ENCODE measurements around the gene CDT1.

CDT1 gene

DNA sequence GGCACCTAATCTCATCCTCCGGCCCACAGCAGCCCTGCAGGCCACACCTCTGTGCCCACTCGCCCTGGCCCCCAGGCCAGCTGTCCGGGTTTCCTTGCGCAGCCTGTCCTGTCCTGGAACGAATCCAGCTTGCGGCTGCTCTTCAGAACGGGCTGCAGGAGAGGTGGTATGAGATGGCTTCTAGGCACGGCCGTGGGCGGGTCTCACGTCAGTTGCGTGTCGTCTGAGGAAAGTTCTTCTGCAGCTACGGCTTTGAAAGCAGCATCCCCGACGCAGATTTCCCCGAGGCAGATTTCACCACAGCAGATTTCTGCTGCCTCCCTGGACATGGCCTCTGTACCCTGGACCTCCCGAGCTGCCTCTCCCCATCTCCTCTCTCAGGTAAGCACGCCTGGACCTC, 35.0 kb downstream of the CDT1 start:
- no peak for DNase-seq (ENCODE audit: low spot score)

GRCh38 chr16:88839026-88839529, 35.5 kb downstream of the CDT1 start:
- DNase-seq (ENCODE audit: low spot score): no peak

- DNase-seq (ENCODE audit: low spot score): no peak
Measured at GRCh38 chr16:88839745-88840599, 36.4 kb downstream of the CDT1 start.

DNA sequence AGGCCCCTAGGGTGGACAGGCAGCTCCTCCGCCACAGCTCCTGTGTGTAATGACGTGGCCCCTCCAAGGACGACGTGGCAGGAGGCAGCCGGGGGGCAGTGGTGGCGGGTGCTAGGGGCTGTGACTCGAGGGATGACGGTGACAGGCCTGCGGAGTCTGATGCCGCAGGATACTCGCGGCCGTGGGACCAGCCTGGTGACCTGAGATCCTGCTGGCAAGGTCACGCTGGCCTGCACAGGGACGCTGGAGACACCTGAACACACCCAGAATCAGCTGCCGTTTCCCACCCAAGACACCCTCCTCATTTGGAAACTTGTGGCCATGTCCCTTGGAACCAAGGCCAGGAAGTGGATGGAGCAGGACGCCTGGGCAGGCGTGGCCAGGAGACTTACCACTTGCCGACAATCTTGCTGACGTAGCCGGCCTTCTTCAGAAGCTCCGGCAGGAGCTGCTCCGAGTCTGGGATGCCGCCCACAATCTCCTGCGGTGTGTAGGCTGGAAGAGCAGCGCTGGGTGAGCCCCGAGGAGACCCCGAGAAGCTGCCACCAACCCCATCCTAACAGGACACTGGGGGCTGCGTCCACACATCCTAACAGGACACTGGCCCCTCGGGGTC, 37.1 kb downstream of the CDT1 start:
- DNase-seq (ENCODE audit: low spot score): no peak

DNA sequence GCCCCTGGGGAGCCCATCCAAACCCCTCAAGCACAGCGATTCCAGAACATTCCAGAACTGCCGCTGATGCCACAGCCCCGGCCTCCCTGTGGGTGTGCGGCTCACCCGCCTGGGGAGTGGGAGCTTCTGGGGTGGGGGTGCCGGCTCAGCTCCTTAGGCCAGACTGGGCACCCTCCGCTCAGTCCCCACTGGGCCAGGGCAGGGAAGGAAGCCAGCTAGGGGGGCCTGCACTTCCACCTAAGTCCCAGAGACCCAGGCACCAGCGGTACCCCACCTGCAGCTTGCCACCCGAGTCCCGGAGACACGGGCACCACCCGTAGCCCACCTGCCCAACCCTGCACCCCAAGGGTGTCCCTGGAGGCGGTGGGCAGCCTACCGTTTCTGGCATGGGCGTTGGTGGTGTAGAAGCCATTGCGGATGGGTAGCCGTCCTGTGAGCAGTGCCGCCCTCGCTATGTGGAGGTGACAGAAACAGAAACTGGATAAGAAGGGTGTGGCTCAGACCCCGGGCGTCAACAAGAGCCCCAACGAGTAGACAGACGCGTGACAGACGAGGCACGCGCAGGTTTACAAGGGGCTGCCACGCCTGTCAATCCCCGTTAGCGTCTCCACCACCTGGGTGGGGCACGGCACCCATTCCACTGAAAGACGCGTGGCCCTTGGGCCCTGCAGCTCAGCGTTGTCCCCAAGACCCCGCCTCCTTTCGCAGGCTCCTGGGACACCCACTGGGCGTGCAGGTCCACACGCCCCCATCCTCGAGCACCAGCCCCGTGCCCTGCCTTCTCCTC, 38.1 kb downstream of the CDT1 start:
- DNase-seq (ENCODE audit: low spot score): no peak

DNA sequence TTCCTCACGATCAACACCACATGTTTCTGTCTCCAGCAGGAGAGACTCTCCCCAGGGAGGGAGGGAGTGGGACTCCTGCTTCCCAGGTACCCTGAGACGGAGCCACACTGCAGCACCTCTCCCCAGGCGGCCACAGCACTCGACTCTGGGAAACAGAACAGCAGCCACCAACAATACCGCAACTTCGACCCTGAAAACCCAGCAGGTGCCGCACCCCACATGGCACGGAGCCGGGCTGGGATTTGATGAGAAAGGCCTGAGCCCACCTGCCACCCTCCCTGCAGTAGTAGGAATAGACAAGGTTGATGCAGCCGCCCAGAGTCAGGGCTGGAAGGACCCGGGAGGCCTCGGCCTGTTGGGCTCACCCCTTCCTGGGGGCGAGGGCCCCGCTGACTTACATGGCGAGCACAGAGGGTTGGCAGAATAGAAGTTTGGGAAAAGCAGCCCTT, 38.7 kb downstream of the CDT1 start:
- no peak for DNase-seq (ENCODE audit: low spot score)

DNA sequence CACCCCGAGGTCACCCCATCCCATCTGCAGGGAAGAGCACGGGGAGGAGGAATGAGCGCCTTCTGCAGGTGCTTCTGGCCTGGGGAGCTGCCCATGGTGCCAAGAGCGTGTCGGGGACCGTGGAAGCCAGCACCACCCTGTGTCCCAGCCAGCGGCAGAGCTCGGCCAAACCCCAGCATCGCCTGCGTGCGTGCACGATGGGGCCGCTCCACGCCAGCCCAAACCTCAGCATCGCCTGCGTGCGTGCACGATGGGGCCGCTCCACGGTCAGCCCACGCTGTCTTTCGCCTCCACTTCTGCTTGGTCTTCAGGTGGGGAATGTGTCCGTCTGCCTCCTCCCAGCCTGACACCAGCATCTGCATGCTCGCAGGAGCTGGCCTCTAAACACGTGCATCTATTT, 39.2 kb downstream of the CDT1 start:
- DNase-seq (ENCODE audit: low spot score): no peak

- DNase-seq (ENCODE audit: low spot score): no peak
Measured at GRCh38 chr16:88843256-88843655, 39.7 kb downstream of the CDT1 start.

GRCh38 chr16:88844419-88845036, 40.9 kb downstream of the CDT1 start:
- DNase-seq (ENCODE audit: low spot score): no peak

DNA sequence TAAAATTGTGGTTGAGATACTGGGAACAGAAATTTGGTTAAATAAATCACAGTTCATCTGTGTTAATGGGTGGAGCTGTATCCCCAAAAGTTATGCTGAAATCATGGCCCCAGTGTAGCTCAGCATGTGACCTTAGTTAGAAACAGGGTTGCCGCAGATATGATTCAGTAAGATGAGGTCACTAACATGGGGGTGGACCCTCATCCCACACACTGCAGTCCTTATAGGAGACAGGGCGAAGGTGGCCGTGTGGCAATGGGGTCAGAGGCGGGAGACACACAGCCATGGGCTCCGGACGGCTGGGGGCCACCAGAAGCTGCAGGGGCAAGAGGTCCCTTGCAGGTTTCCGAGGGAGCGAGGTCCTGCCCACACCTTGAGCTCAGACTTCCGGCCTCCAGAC, 42.5 kb downstream of the CDT1 start:
- DNase-seq (ENCODE audit: low spot score): no peak

- DNase-seq (ENCODE audit: low spot score): no peak
Measured at GRCh38 chr16:88847654-88848053, 44.1 kb downstream of the CDT1 start.

DNA sequence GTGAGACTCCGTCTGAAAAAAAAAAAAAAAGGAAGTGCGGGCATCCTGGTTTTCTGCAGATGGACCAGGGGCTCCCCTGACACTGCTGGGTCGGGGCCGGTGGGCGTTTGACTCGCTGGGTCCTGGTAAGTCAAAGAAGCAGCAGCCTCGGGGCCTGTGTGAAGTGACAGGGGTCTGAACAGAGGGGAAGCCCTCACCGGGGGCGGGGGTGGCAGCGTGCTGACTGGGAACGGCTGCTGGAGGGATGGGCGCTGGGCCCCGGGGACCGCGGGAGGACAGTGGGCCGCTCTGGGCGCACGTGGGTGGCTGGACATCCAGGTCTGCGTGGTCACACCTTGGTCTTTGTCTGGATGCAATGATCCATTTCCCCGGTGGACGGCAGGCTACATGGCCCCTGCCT, 45.0 kb downstream of the CDT1 start:
- DNase-seq (ENCODE audit: low spot score): no peak

DNA sequence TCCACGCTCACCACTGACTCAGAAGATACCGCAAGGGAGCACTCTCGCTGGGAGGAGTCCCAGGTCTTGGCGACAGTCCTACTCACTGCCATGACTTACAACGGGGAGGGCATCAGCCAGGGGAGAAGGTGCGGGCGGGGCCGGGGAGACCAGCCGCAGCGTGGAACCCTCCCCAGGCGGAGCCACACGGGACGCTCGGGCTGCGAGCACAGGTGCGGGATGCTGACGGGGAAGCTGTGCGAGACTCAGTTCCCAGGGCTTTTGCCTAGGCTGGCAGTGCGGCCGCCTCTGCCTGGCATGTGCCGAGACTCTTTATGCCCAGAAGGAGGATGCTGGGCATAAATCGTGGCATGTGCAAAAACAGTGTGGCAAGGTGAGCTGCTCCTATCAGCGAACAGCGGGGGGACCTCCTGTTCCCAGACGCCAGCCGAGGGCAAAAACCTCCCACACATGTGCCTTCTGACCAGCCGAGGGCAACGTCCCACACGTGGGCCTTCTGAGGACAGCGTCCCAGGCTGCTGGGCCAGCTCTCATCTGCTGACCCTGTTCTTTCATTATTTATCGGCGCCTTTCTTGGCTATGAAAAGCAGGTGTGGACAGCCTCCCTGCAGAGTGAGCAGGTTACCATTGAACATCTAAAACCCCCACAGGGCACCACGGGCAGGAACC, 47.1 kb downstream of the CDT1 start:
- no peak for DNase-seq (ENCODE audit: low spot score)

DNA sequence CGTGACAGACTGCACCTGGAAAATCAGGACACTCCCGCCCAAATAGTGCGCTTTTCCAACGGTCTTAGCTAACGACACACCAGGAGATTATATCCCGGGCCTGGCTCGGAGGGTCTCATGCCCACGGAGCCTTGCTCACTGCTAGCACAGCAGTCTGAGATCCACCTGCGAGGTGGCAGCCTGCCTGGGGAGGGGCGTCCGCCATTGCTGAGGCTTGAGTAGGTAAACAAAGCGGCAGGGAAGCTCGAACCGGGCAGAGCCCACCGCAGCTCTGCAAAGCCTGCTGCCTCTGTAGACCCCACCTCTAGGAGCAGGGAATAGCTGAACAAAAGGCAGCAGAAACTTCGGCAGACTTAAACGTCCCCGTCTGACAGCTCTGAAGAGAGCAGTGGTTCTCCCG, 48.0 kb downstream of the CDT1 start:
- DNase-seq (ENCODE audit: low spot score): no peak

- DNase-seq (ENCODE audit: low spot score): no peak
Measured at GRCh38 chr16:88853325-88853941, 49.8 kb downstream of the CDT1 start.

GRCh38 chr16:88854306-88855111, 50.9 kb downstream of the CDT1 start:
- no peak for DNase-seq (ENCODE audit: low spot score)

GRCh38 chr16:88855176-88855575, 51.6 kb downstream of the CDT1 start:
- DNase-seq (ENCODE audit: low spot score): no peak

DNA sequence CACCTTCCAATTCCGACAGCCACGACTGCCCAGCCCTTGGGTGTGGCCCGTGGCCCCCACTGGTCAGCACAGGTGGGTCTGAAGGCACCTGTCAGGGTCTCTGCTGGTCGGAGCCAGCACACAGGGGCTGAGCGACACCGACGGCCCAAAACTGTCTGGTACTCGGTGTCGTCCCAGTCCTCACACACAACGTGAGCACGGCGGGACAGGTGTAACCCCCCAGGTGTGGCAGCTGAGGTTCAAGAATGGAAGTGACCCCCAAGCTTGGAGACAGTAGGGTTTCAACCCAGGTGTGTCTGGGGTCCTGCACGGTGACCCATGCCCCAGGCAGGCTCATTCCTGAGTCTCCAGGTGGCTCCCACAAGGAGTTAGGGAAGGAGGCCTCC, 52.1 kb downstream of the CDT1 start:
- no peak for DNase-seq (ENCODE audit: low spot score)

GRCh38 chr16:88856122-88856827, 52.7 kb downstream of the CDT1 start:
- no peak for DNase-seq (ENCODE audit: low spot score)
